Kidney (tissue), 14 donors: Measurements from ENCODE around the gene WWP2. TPM values are rescaled to one million over a fixed set of nuclear protein-coding genes. Genes with fewer than 3 reads are reported as not detected.

ENCODE experiments used
- DNase-seq, 5 donors: peaks; one replicate each; pipeline ENCODE4 v3.0.0-alpha.2; 2013 to 2020
- FAIRE-seq: peaks from 2 replicates; lab custom pipeline; 2012; peaks lifted over from hg19 to GRCh38; lab: Jason Lieb, UNC
- H3K27ac ChIP-seq, 2 donors: one replicate each; pipeline ENCODE4 v1.7.0; 2013; ENCODE audit warnings: low read depth in 2 of 2, low read length in 2 of 2, inconsistent platforms in 1 of 2
- H3K27me3 ChIP-seq: one replicate; pipeline ENCODE4 v1.7.1; 2013; ENCODE audit warnings: low read length, inconsistent platforms; ENCODE audit not compliant: control insufficient read depth, insufficient read depth
- H3K36me3 ChIP-seq, 3 donors: one replicate each; pipeline versions ENCODE4 v1.7.0 to v1.7.1; 2013; ENCODE audit warnings: low read length in 3 of 3, control low read depth in 1 of 3, inconsistent platforms in 1 of 3; ENCODE audit not compliant: insufficient read depth in 3 of 3, control insufficient read depth in 2 of 3
- H3K4me1 ChIP-seq, 3 donors: one replicate each; pipeline versions ENCODE4 v1.7.0 to v1.7.1; 2013; ENCODE audit warnings: low read length in 3 of 3, inconsistent platforms in 1 of 3, low read depth in 1 of 3; ENCODE audit not compliant: control insufficient read depth in 2 of 3, insufficient read depth in 2 of 3
- H3K4me3 ChIP-seq, 3 donors: one replicate each; pipeline versions ENCODE4 v1.7.0 to v1.8.1; 2013; ENCODE audit warnings: low read length in 3 of 3, control low read depth in 1 of 3, inconsistent platforms in 1 of 3
- H3K9ac ChIP-seq, 3 donors: one replicate each; pipeline versions ENCODE4 v1.7.0 to v1.7.1; 2013; ENCODE audit warnings: low read length in 3 of 3, control low read depth in 1 of 3, inconsistent platforms in 1 of 3
- H3K9me3 ChIP-seq, 3 donors: one replicate each; pipeline versions ENCODE4 v1.7.0 to v1.7.1; 2013; ENCODE audit warnings: low read length in 3 of 3, control low read depth in 1 of 3, inconsistent platforms in 1 of 3; ENCODE audit not compliant: control insufficient read depth in 2 of 3, insufficient read depth in 1 of 3
- intact Hi-C: fragments of 100-400 bp; cut with DNase I; formaldehyde crosslinking; loops from one replicate; pipeline ENCODE4 v1.11.1; 2022
- polyA plus RNA-seq: library from polyadenylated mRNA; stranded (reverse); fragments of 350-450 nt; fragmentation: Illumina TruSeq; extraction: RNeasy Lipid Tissue Mini Kit (QIAGEN cat#74804); gene quantifications from one replicate; pipeline ENCODE4 v1.2.3, GENCODE V29; 2014; ENCODE audit warnings: low read depth, low replicate concordance; ENCODE audit not compliant: insufficient read depth
- total RNA-seq: library from RNA; stranded (reverse); fragmentation: NEBNext Ultra II Directional; extraction: Animal tissue kit (Norgen Biotek cat#: 25700); gene quantifications from one replicate; pipeline ENCODE4 v1.2.1, GENCODE V29; 2021
- TF ChIP-seq, protein P1 (sequence below): IDR thresholded peaks from 3 replicates; pipeline ENCODE4 v1.5.1; 2012; ENCODE audit warnings: mild to moderate bottlenecking, moderate library complexity, borderline replicate concordance; ENCODE audit not compliant: insufficient read depth; ENCODE audit errors: extremely low read depth
- donor health status: control.
- donor health status: control.
- donor health status: control.
- donor health status: control.
- donor health status: control.
- donor health status: DM: yes; HTN: yes; CAD: no.
- donor health status: Normal renal cell carcinoma (clear cell type).

Gene WWP2
- total and polyA plus RNA-seq, 2 donors from 2014 or later = 30.0 to 128 TPM

DNA sequence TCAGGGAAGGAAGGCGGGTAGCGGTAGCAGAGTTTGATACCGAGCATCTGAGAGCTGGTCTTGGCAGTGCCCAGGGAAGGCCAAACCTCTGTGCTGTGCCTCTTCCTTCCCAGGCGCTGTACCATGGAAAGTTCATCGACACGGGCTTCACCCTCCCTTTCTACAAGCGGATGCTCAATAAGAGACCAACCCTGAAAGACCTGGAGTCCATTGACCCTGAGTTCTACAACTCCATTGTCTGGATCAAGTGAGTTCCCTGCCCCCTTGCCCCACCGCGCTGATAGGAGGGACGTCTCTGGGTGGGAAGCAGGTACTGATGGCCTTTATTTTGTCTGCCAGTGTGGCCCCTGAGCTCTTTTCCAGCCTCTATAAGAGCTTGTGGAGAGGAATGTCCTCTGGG lies 173.6 kb downstream of the WWP2 start:
- FAIRE-seq = no peak
- H3K9ac ChIP-seq = no peak overlapping the region
- intact Hi-C loops = loop anchor here (10.0 kb wide), 1 partner anchor 141 kb away; no protein-coding TSS in a partner anchor
- H3K27ac ChIP-seq = no peak overlapping the region
- no peak for DNase-seq
- no peaks in the 10 kb centered on the region for H3K9me3 ChIP-seq
- no peak overlapping the region for H3K4me3 ChIP-seq
- no peaks in the 10 kb centered on the region for H3K4me1 ChIP-seq
- H3K36me3 ChIP-seq = peaks cover 0 to 85% (median 54%) of the 10 kb centered on the region in 3 donors
- no peaks in the 10 kb centered on the region for H3K27me3 ChIP-seq
- TF ChIP-seq, protein P1, sequence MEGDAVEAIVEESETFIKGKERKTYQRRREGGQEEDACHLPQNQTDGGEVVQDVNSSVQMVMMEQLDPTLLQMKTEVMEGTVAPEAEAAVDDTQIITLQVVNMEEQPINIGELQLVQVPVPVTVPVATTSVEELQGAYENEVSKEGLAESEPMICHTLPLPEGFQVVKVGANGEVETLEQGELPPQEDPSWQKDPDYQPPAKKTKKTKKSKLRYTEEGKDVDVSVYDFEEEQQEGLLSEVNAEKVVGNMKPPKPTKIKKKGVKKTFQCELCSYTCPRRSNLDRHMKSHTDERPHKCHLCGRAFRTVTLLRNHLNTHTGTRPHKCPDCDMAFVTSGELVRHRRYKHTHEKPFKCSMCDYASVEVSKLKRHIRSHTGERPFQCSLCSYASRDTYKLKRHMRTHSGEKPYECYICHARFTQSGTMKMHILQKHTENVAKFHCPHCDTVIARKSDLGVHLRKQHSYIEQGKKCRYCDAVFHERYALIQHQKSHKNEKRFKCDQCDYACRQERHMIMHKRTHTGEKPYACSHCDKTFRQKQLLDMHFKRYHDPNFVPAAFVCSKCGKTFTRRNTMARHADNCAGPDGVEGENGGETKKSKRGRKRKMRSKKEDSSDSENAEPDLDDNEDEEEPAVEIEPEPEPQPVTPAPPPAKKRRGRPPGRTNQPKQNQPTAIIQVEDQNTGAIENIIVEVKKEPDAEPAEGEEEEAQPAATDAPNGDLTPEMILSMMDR = no peak

DNA sequence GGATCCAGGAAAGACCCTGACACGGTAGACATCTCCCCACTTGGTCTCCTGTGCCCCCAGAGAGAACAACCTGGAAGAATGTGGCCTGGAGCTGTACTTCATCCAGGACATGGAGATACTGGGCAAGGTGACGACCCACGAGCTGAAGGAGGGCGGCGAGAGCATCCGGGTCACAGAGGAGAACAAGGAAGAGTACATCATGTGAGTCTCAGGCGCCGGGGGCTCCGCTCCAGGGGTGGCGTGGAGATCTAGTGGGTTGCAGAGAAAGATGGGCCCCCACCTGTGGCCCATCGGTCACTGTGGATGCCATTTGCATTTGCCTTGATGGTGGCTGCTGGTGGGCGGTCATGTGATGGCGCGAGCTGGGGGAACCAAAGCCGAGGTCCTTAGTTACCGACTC lies 174.1 kb downstream of the WWP2 start:
- Histone ChIP-seq H3K27me3 (no peaks in the 10 kb centered on the region), H3K27ac (no peak overlapping the region), H3K9ac (no peak overlapping the region), H3K4me1 (no peaks in the 10 kb centered on the region), H3K36me3 (peaks cover 0 to 80% (median 54%) of the 10 kb centered on the region in 3 donors), H3K4me3 (no peak overlapping the region), H3K9me3 (no peaks in the 10 kb centered on the region)
- TF ChIP-seq, protein P1 = no peak
- DNase-seq (peak in 1 of 5 donors; percentile 49), FAIRE-seq (no peak)
- intact Hi-C loops = loop anchor here (10.0 kb wide), 1 partner anchor 141 kb away; no protein-coding TSS in a partner anchor

DNA sequence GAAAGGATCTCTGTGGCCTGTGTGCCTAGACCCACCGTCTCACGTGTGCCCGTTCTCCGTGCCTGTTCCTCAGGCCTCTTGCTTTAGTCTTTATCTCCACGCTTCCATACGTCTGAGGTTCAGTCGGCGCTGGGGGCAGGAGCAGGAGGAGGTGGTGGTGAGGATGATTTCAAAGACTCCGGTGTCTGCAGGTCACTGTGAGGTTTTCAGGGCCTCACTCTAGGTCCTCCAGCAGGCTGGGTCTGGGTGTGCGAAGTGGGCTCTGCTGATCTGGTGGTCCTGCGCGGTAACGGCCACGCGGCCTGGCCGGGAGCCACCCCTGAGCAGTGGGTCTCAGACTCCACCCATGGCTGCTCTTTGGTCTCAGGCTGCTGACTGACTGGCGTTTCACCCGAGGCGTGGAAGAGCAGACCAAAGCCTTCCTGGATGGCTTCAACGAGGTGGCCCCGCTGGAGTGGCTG lies 174.6 kb downstream of the WWP2 start:
- Histone ChIP-seq H3K9ac (no peak overlapping the region), H3K4me1 (no peaks in the 10 kb centered on the region), H3K27ac (no peak overlapping the region), H3K36me3 (peaks cover 0 to 76% (median 50%) of the 10 kb centered on the region in 3 donors), H3K27me3 (no peaks in the 10 kb centered on the region), H3K4me3 (no peak overlapping the region), H3K9me3 (no peaks in the 10 kb centered on the region)
- DNase-seq (peak in 1 of 5 donors; percentile 59), FAIRE-seq (no peak)
- intact Hi-C loops = loop anchor here (10.0 kb wide), 1 partner anchor 142 kb away; no protein-coding TSS in a partner anchor
- TF ChIP-seq, protein P1 = no peak
